Tibial nerve (tissue), 4 donors: ENCODE results near the gene SEMA3G. TPM values are rescaled to one million over a fixed set of nuclear protein-coding genes. Genes with fewer than 3 reads are reported as not detected.

Experiments used
- DNase-seq, 2 donors: peaks; one replicate each; pipeline ENCODE4 v3.0.0-alpha.2; 2019; ENCODE audit warnings: low spot score in 2 of 2
- H3K27ac ChIP-seq, 4 donors: fragments of 200-600 bp; sonication (generic) in 3 of 4; one replicate each; pipeline ENCODE4 v1.5.1; 2017 to 2019; ENCODE audit warnings: mild to moderate bottlenecking in 1 of 4
- H3K27me3 ChIP-seq, 2 donors: fragments of 200-600 bp; sonication (generic) in 1 of 2; one replicate each; pipeline versions ENCODE4 v1.5.1 to v1.6.0; 2017 to 2019
- H3K36me3 ChIP-seq, 3 donors: fragments of 200-600 bp; sonication (generic); one replicate each; pipeline ENCODE4 v1.5.1; 2018 to 2019
- H3K4me1 ChIP-seq, 4 donors: fragments of 200-600 bp; sonication (generic) in 3 of 4; one replicate each; pipeline ENCODE4 v1.5.1; 2017 to 2019
- H3K4me3 ChIP-seq, 4 donors: fragments of 200-600 bp; sonication (generic) in 3 of 4; one replicate each; pipeline ENCODE4 v1.5.1; 2017 to 2019; ENCODE audit warnings: mild to moderate bottlenecking in 1 of 4, moderate library complexity in 1 of 4
- H3K9me3 ChIP-seq, 4 donors: fragments of 200-600 bp; sonication (generic) in 3 of 4; one replicate each; pipeline ENCODE4 v1.5.1; 2017 to 2019
- EP300 ChIP-seq, 2 donors: sonication (generic); formaldehyde crosslinking; IDR thresholded peaks; one replicate each; pipeline ENCODE4 v1.6.1; 2017; ENCODE audit warnings: antibody characterized with exemption in 2 of 2, mild to moderate bottlenecking in 1 of 2
- POLR2A ChIP-seq, 2 donors: fragments of 450-650 bp; IDR thresholded peaks; one replicate each; pipeline ENCODE4 v1.6.1; 2017; ENCODE audit warnings: antibody characterized with exemption in 2 of 2, mild to moderate bottlenecking in 2 of 2, moderate library complexity in 2 of 2
- WGBS, 2 donors: methylation state at CpG; one replicate each; pipeline ENCODE4 v1.1.5; 2018; 5-methylcytosine and 5-hydroxymethylcytosine counted together
- total RNA-seq, 4 donors: library from RNA; depleted of rRNA; stranded (reverse); fragments of >200 nt; gene quantifications; one replicate each; pipeline ENCODE4 v1.1.0, GENCODE V29; 2016
- TF ChIP-seq, protein P1 (sequence below), 5 experiments: fragments of 200-600 bp in 3 of 5; fragments of 450-650 bp in 2 of 5; sonication (generic) in 3 of 5; IDR thresholded peaks; one replicate each; pipeline ENCODE4 v1.5.1; 2016 to 2019; ENCODE audit warnings: antibody characterized with exemption in 5 of 5, mild to moderate bottlenecking in 3 of 5, moderate library complexity in 2 of 5

Gene SEMA3G
- total RNA-seq, 4 donors from 2014 or later, result 11.5 to 67.5 (median 32.7) TPM

DNA sequence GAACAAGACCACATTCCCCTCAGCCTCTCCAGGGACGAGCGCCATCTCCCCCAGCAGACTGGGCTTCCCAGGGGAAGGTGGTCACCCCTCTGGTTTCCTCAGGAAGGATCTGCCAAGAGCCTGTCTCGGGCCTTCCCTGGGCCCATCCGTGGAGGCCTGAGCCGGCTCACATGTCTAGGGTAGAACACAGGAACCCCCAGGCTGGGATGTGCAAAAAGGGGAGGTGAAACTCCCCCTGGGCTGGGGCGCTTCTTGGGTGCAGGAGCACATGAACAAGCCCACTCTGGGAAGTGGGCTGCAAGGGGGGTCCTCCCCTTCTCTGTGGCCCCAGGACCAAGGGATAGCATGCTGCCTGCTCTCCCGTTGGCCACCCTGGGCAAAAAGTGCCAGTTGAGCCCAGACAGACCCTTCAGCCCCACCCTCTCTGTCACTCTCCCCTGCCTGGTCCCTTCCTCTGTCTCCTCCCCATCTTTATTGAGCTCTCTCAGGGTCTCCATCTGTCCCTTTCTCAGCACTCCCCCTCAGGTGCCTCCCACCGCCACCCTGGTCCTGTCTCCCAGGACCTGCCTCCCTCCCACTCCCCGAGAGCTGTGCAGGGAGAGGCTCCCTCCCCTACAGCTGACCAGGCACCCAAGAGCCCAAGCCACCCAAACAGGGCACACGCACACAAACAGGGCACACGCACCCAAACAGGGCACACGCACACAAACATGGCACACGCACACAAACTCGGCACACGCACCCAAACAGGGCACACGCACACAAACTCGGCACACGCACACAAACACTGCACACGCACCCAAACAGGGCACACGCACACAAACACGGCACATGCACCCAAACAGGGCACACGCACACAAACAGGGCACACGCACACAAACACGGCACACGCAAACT lies 864 bp downstream of the SEMA3G start:
- no peak for DNase-seq
- H3K9me3 ChIP-seq, result no peaks in the 10 kb centered on the region
- WGBS, 2 donors, result 63 to 73% methylated on average over 24 to 25 of the region's 25 CpGs
- peak overlapping the region in 1 of 4 donors; percentile 69 for H3K27ac ChIP-seq
- H3K27me3 ChIP-seq, result no peaks in the 10 kb centered on the region
- H3K4me3 ChIP-seq, result peak overlapping the region; percentile 15 to 53 (median 30)
- H3K36me3 ChIP-seq, result peaks cover 0 to 19% (median 0%) of the 10 kb centered on the region in 3 donors
- H3K4me1 ChIP-seq, result peaks cover 0 to 34% (median 9%) of the 10 kb centered on the region in 4 donors
- TF ChIP-seq POLR2A (IDR thresholded peaks at IDR 0.05), result no peak
- TF ChIP-seq EP300 (IDR thresholded peaks at IDR 0.05), result no peak
- TF ChIP-seq, protein P1, sequence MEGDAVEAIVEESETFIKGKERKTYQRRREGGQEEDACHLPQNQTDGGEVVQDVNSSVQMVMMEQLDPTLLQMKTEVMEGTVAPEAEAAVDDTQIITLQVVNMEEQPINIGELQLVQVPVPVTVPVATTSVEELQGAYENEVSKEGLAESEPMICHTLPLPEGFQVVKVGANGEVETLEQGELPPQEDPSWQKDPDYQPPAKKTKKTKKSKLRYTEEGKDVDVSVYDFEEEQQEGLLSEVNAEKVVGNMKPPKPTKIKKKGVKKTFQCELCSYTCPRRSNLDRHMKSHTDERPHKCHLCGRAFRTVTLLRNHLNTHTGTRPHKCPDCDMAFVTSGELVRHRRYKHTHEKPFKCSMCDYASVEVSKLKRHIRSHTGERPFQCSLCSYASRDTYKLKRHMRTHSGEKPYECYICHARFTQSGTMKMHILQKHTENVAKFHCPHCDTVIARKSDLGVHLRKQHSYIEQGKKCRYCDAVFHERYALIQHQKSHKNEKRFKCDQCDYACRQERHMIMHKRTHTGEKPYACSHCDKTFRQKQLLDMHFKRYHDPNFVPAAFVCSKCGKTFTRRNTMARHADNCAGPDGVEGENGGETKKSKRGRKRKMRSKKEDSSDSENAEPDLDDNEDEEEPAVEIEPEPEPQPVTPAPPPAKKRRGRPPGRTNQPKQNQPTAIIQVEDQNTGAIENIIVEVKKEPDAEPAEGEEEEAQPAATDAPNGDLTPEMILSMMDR (IDR thresholded peaks at IDR 0.05), result no peak

DNA sequence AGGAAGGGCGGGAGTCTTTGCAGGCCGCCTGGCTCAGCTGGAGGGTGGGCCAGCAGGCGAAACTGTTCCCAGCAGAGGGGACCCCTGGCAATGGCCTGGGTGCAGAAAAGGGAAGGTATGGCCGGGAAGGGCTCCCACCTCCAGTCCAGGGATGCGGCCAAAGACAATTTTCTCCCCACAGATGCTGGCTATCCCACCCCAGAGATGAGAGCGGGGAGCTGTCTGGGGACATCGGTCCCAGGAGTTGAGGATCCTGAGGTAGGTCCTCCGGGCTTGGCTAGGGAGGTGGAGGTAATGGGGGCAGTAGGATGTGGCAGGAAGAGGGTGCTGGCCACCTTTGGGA lies 1.7 kb downstream of the SEMA3G start:
- WGBS, 2 donors, result 91 to 94% methylated on average over 4 to 8 of the region's 8 CpGs
- Histone ChIP-seq H3K36me3 (peaks cover 0 to 27% (median 0%) of the 10 kb centered on the region in 3 donors), H3K9me3 (no peaks in the 10 kb centered on the region), H3K27me3 (no peaks in the 10 kb centered on the region), H3K27ac (peak overlapping the region in 1 of 4 donors; percentile 69), H3K4me1 (peaks cover 0 to 34% (median 9%) of the 10 kb centered on the region in 4 donors), H3K4me3 (peak overlapping the region in 1 of 4 donors; percentile 53)
- DNase-seq, result no peak
- TF ChIP-seq EP300 (IDR thresholded peaks at IDR 0.05) (no peak), POLR2A (IDR thresholded peaks at IDR 0.05) (no peak)
- TF ChIP-seq, protein P1 (IDR thresholded peaks at IDR 0.05), result no peak

DNA sequence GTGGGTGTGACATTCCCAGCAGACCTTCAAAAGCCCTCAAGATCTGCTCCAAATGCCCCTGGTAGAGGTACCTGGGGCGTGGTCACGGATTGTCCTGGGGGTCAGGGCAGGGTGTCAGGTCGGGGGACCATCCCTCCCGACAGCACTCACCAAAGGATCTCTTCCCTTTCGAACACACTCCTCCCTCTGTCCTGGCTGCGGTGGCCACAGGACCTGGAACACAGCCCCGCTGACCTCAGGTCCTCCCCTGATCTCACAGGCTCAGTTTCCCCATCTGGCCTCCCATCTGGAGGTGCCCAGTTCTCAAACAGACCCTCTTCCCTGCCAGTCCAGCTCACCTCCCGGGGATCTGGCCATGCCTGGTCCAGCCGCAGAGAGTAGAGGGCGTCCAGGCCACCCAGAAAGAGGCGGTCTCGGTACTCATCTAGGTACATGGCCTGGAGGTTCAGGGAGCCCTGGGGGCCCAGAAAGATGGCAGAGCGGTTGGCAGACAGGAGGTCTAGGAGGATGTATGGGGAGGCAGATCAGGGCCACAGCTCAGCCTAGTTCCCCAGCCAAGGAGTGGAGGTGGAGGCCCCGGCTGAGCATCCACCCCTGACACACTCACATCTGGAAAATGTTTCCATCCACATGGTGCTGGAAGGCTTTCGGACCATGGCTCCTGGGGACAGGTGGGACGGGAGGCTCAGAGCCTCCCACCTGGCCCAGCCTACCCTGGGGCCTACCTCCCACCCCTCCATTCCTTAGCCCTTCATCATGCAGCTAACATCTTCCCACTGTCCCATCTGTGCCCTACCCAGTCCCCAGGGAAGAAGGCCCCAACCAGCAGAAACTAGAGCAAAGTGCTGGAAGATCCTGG lies 2.3 kb downstream of the SEMA3G start:
- no peaks in the 10 kb centered on the region for H3K9me3 ChIP-seq
- peak overlapping the region in 1 of 4 donors; percentile 53 for H3K4me3 ChIP-seq
- peak overlapping the region in 2 of 4 donors; percentile 15 to 69 for H3K27ac ChIP-seq
- TF ChIP-seq EP300 (IDR thresholded peaks at IDR 0.05) (no peak), POLR2A (IDR thresholded peaks at IDR 0.05) (no peak)
- TF ChIP-seq, protein P1 (IDR thresholded peaks at IDR 0.05), result no peak
- H3K27me3 ChIP-seq, result no peaks in the 10 kb centered on the region
- DNase-seq, result no peak
- H3K36me3 ChIP-seq, result peaks cover 0 to 33% (median 0%) of the 10 kb centered on the region in 3 donors
- WGBS, 2 donors, result 83 to 88% methylated on average over 12 to 15 of the region's 16 CpGs
- peaks cover 0 to 34% (median 9%) of the 10 kb centered on the region in 4 donors for H3K4me1 ChIP-seq

DNA sequence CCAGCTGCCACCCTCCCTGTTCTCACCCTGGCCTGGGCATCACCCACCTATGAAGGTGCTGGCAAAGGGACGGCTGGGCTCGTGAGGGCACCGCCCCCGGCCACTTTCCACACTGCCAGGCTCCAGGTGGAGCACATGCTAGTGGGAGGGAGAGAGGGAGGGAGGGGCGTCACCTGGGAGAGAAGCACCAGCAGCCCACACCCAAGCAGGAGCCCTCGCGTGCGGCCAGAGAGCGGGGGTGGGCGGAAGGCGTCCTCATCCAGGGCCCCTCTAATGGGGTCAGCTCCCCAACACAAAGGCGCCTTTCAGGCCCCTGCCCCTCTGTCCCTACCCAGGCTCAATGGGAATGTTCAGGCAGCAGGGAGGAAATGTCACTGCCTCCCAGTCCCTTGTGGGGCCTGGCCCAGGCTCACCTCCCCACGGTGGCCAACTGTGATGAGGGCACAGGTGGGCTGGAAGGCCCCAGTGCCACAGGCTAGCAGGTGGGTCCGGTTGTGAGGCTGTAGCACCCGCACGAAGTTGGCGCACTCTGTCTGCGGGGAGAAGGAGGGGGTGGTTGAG lies 3.1 kb downstream of the SEMA3G start:
- no peak for TF ChIP-seq POLR2A (IDR thresholded peaks at IDR 0.05)
- peak in 1 of 2 donors; percentile 15 for TF ChIP-seq EP300 (IDR thresholded peaks at IDR 0.05)
- TF ChIP-seq, protein P1 (IDR thresholded peaks at IDR 0.05), result no peak
- Histone ChIP-seq H3K27me3 (no peaks in the 10 kb centered on the region), H3K27ac (peak overlapping the region in 3 of 4 donors; percentile 10 to 69 (median 15)), H3K4me3 (peak overlapping the region in 1 of 4 donors; percentile 53), H3K36me3 (peaks cover 0 to 35% (median 0%) of the 10 kb centered on the region in 3 donors), H3K4me1 (peaks cover 0 to 37% (median 9%) of the 10 kb centered on the region in 4 donors), H3K9me3 (no peaks in the 10 kb centered on the region)
- 42 to 64% methylated on average over 9 to 17 of the region's 18 CpGs for WGBS, 2 donors
- no peak for DNase-seq
